Measurements from ENCODE around the gene PRR14L. TPM values are rescaled to one million over a fixed set of nuclear protein-coding genes. Genes with fewer than 3 reads are reported as not detected.

The PRR14L gene
- total RNA-seq, 1 experiment from 2014 or later = 138 TPM

- no peaks in the 10 kb centered on the region for H4K20me1 ChIP-seq (ENCODE audit: control insufficient read depth, insufficient read depth, insufficient read length)
- H3K36me3 Mint-ChIP-seq (ENCODE audit: insufficient read depth in 1 of 3, low read depth in 3 of 3) = peaks cover 6 to 40% (median 38%) of the 10 kb centered on the region in 3 experiments; a peak in 6 of 7 replicates
- DNase-seq = no peak
- peaks cover 6% of the 10 kb centered on the region; the same call in 1 of the 2 replicates for H3K79me2 ChIP-seq (ENCODE audit: insufficient read depth, low read length)
- H2BK15ac ChIP-seq (ENCODE audit: low read depth, low read length) = no peak overlapping the region
- no peak overlapping the region for H3K4me3 Mint-ChIP-seq
- H3K4ac ChIP-seq (ENCODE audit: low read depth, low read length) = no peak overlapping the region
- no peak for TF ChIP-seq CTCF (conservative IDR thresholded peaks at IDR 0.05)
- no peaks in the 10 kb centered on the region for H3K9me3 Mint-ChIP-seq
- no peak overlapping the region for H2AFZ ChIP-seq (ENCODE audit: low read length)
- H3K9ac ChIP-seq (ENCODE audit: extremely low read depth, insufficient read length, low read length) = no peak overlapping the region
- no CpG with 5 or more reads among the region's 2 CpGs for WGBS (ENCODE audit: extremely low coverage, insufficient read length, low lambda C conversion rate)
- no peaks in the 10 kb centered on the region for H3K27me3 ChIP-seq (ENCODE audit: insufficient read depth, low read length)
- H3K4me1 Mint-ChIP-seq = peaks cover 10 to 16% of the 10 kb centered on the region in 2 experiments; a peak in 3 of 4 replicates
- peak overlapping the region; percentile 8 to 60 (median 21); a peak in 3 of 7 replicates for H3K27ac Mint-ChIP-seq
- H2AK5ac ChIP-seq (ENCODE audit: insufficient read length, low read length) = no peak overlapping the region
- no peak overlapping the region for H3K56ac ChIP-seq (ENCODE audit: insufficient read length, low read depth, low read length)
- H3K4me2 ChIP-seq (ENCODE audit: insufficient read depth, insufficient read length, low read length) = no peak overlapping the region
- no peaks in the 10 kb centered on the region; the same call in 1 of the 2 replicates for H3K27me3 Mint-ChIP-seq (ENCODE audit: low read depth)
- H2BK5ac ChIP-seq (ENCODE audit: insufficient read length, low read length) = no peak overlapping the region
- H3K23me2 ChIP-seq (ENCODE audit: insufficient read length, low read depth, low read length, poor library complexity, severe bottlenecking) = no peaks in the 10 kb centered on the region
- no peak overlapping the region for H3T11ph ChIP-seq (ENCODE audit: low read length)
- H3K18ac ChIP-seq (ENCODE audit: insufficient read length, low read depth, low read length) = no peak overlapping the region
- H2BK12ac ChIP-seq (ENCODE audit: insufficient read length, low read depth, low read length) = no peak overlapping the region
- no peaks in the 10 kb centered on the region for H3K4me1 ChIP-seq (ENCODE audit: insufficient read depth, low read length)
- no peak overlapping the region for H3K27ac ChIP-seq (ENCODE audit: insufficient read length, low read depth, low read length)
- H3K23ac ChIP-seq (ENCODE audit: insufficient read length, low read depth, low read length) = no peak overlapping the region
- no peak overlapping the region for H4K91ac ChIP-seq (ENCODE audit: insufficient read length, low read depth, low read length)
- H3K14ac ChIP-seq (ENCODE audit: insufficient read depth, low read length) = no peak overlapping the region
- H4K8ac ChIP-seq (replicated peaks; ENCODE audit: insufficient read length, low read depth, low read length) = no peak overlapping the region
- H3K9me3 ChIP-seq (ENCODE audit: control insufficient read depth, low read depth, low read length) = no peaks in the 10 kb centered on the region
- H3K79me1 ChIP-seq (ENCODE audit: insufficient read depth, low read depth, low read length, poor library complexity, severe bottlenecking) = peaks cover 6% of the 10 kb centered on the region
- no peak overlapping the region for H2BK20ac ChIP-seq (ENCODE audit: low read depth, low read length, poor library complexity, severe bottlenecking)
- no peak overlapping the region for H2BK120ac ChIP-seq (ENCODE audit: low read depth, low read length, poor library complexity, severe bottlenecking)
- H4K5ac ChIP-seq (ENCODE audit: insufficient read length, low read depth, low read length) = no peak overlapping the region
Measured at GRCh38 chr22:31732089-31732829, 17.7 kb downstream of the PRR14L start.
